Neuronal stem cell (in vitro differentiated cells): ENCODE measurements around the gene CFAP97D2.
"Not testable (repeated sequence)": the region's sequence is repeated elsewhere in the genome, so short reads cannot be mapped to it uniquely, and the experiment has no call there.

Experiments
- DNase-seq: peaks from one replicate; pipeline ENCODE4 v3.0.0-alpha.2; 2013; ENCODE audit warnings: low spot score
- H2AFZ ChIP-seq: one replicate; pipeline ENCODE4 v1.6.1; 2013; ENCODE audit warnings: mild to moderate bottlenecking, low read length, inconsistent platforms
- H2AK5ac ChIP-seq: 2 replicates; pipeline ENCODE4 v1.6.1; 2013; ENCODE audit warnings: low read depth, mild to moderate bottlenecking, inconsistent platforms, low read length, moderate library complexity, mixed read lengths
- H2BK120ac ChIP-seq: 2 replicates; pipeline ENCODE4 v1.6.1; 2013; ENCODE audit warnings: low read depth, mild to moderate bottlenecking, inconsistent platforms, low read length, moderate library complexity, mixed read lengths
- H2BK12ac ChIP-seq: one replicate; pipeline ENCODE4 v1.6.1; 2013; ENCODE audit warnings: low read length, inconsistent platforms
- H2BK15ac ChIP-seq: 2 replicates; pipeline ENCODE4 v1.6.1; 2013; ENCODE audit warnings: mild to moderate bottlenecking, low read length, inconsistent platforms, mixed read lengths
- H2BK5ac ChIP-seq: one replicate; pipeline ENCODE4 v1.6.1; 2013; ENCODE audit warnings: inconsistent platforms, mild to moderate bottlenecking, low read length, moderate library complexity
- H3K14ac ChIP-seq: one replicate; pipeline ENCODE4 v1.6.1; 2013; ENCODE audit warnings: low read length, inconsistent platforms
- H3K18ac ChIP-seq: 2 replicates; pipeline ENCODE4 v1.6.1; 2013; ENCODE audit warnings: low read length, inconsistent platforms
- H3K23ac ChIP-seq: 2 replicates; pipeline ENCODE4 v1.6.1; 2013; ENCODE audit warnings: low read depth, mild to moderate bottlenecking, mixed read lengths, low read length, inconsistent platforms; ENCODE audit not compliant: poor library complexity
- H3K27ac ChIP-seq: replicated peaks from 3 replicates; pipeline ENCODE4 v1.5.1; 2013; ENCODE audit warnings: low read length, inconsistent platforms
- H3K27me3 ChIP-seq, 3 experiments: 2 replicates each; pipeline ENCODE4 v1.6.1; 2013; ENCODE audit warnings: low read length in 3 of 3, mild to moderate bottlenecking in 2 of 3, inconsistent platforms in 1 of 3, low read depth in 1 of 3, mixed read lengths in 1 of 3, moderate library complexity in 1 of 3; ENCODE audit not compliant: control insufficient read depth in 3 of 3, insufficient read depth in 3 of 3
- H3K36me3 ChIP-seq, 2 donors: replicated peaks in 1 of 2; 2 replicates each; pipeline ENCODE4 v1.6.1; 2013; ENCODE audit warnings: low read length in 2 of 2; ENCODE audit not compliant: control insufficient read depth in 2 of 2, insufficient read depth in 2 of 2
- H3K4ac ChIP-seq: 2 replicates; pipeline ENCODE4 v1.6.1; 2013; ENCODE audit warnings: inconsistent platforms, mild to moderate bottlenecking, low read length, moderate library complexity
- H3K4me1 ChIP-seq, 2 donors: 1 replicate in 1 of 2; 2 replicates in 1 of 2; pipeline ENCODE4 v1.6.1; 2013; ENCODE audit warnings: low read length in 2 of 2, low read depth in 1 of 2; ENCODE audit not compliant: control insufficient read depth in 2 of 2, insufficient read depth in 1 of 2
- H3K4me2 ChIP-seq: one replicate; pipeline ENCODE4 v1.6.1; 2013; ENCODE audit warnings: mild to moderate bottlenecking, low read length, inconsistent platforms; ENCODE audit not compliant: insufficient read depth, poor library complexity, severe bottlenecking
- H3K4me3 ChIP-seq, 2 donors: 2 replicates each; pipeline ENCODE4 v1.5.1; 2013; ENCODE audit warnings: low read length in 2 of 2, mild to moderate bottlenecking in 2 of 2, inconsistent platforms in 1 of 2, moderate library complexity in 1 of 2
- H3K79me1 ChIP-seq: one replicate; pipeline ENCODE4 v1.6.1; 2013; ENCODE audit warnings: low read depth, mild to moderate bottlenecking, inconsistent platforms, low read length, moderate library complexity
- H3K9ac ChIP-seq: one replicate; pipeline ENCODE4 v1.6.1; 2013; ENCODE audit warnings: mild to moderate bottlenecking, low read depth, low read length, inconsistent platforms; ENCODE audit not compliant: poor library complexity
- H3K9me3 ChIP-seq, 2 donors: replicated peaks in 1 of 2; 2 replicates each; pipeline versions ENCODE3 to v1.6.1; 2013; ENCODE audit warnings: low read length in 2 of 2, mild to moderate bottlenecking in 2 of 2, inconsistent platforms in 1 of 2, low read depth in 1 of 2, mixed read lengths in 1 of 2, moderate library complexity in 1 of 2; ENCODE audit not compliant: control insufficient read depth in 2 of 2, insufficient read depth in 1 of 2
- H4K8ac ChIP-seq: one replicate; pipeline ENCODE4 v1.6.1; 2013; ENCODE audit warnings: low read depth, mild to moderate bottlenecking, inconsistent platforms, low read length, moderate library complexity
- H4K91ac ChIP-seq: one replicate; pipeline ENCODE4 v1.6.1; 2013; ENCODE audit warnings: low read length, low read depth, mild to moderate bottlenecking, inconsistent platforms; ENCODE audit not compliant: poor library complexity
- WGBS, 2 donors: extraction: QIAGEN DNeasy Blood & Tissue Kit; methylation state at CpG; one replicate each; pipeline ENCODE4 v1.1.7; 2013; ENCODE audit warnings: missing lambda C conversion rate in 2 of 2, mixed read lengths in 1 of 2; ENCODE audit not compliant: insufficient read length in 2 of 2, insufficient replicate concordance in 1 of 2; ENCODE audit errors: extremely low coverage in 2 of 2; 5-methylcytosine and 5-hydroxymethylcytosine counted together

Gene CFAP97D2

GRCh38 chr13:114176359-114176902 is 2.6 kb upstream of the CFAP97D2 start:
- not testable (repeated sequence) for DNase-seq, H3K27ac ChIP-seq
- WGBS, 2 donors, result no CpG with 5 or more reads among the region's 14 CpGs

GRCh38 chr13:114177245-114178010 is 1.6 kb upstream of the CFAP97D2 start:
- Histone ChIP-seq H3K4me3 (no peak overlapping the region), H3K9ac (no peak overlapping the region), H2BK5ac (no peak overlapping the region), H3K23ac (peak overlapping the region; percentile 44), H3K18ac (no peak overlapping the region), H2BK120ac (no peak overlapping the region), H3K9me3 (peaks cover 4 to 11% of the 10 kb centered on the region in 2 donors), H2AFZ (no peak overlapping the region), H3K4me2 (no peak overlapping the region), H2BK15ac (peak overlapping the region; percentile 46), H4K8ac (no peak overlapping the region), H3K14ac (no peak overlapping the region), H3K4me1 (peaks cover 6 to 7% of the 10 kb centered on the region in 2 donors), H3K36me3 (no peaks in the 10 kb centered on the region), H3K4ac (no peak overlapping the region), H4K91ac (no peak overlapping the region), H2BK12ac (no peak overlapping the region), H3K27ac (no peak overlapping the region), H2AK5ac (no peak overlapping the region), H3K27me3 (peaks cover 0 to 8% (median 0%) of the 10 kb centered on the region in 3 experiments), H3K79me1 (peaks cover 2% of the 10 kb centered on the region)
- no CpG with 5 or more reads among the region's 12 CpGs for WGBS, 2 donors
- DNase-seq, result no peak

More at GRCh38 chr13:114176359-114176902, 2.6 kb upstream of the CFAP97D2 start:
- not testable (repeated sequence) for H2AFZ ChIP-seq, H2BK15ac ChIP-seq, H2BK5ac ChIP-seq, H3K14ac ChIP-seq, H2BK12ac ChIP-seq, H3K4me1 ChIP-seq, H3K9ac ChIP-seq, H3K4me2 ChIP-seq, H3K4ac ChIP-seq, H3K23ac ChIP-seq, H3K27me3 ChIP-seq, H3K79me1 ChIP-seq, H4K91ac ChIP-seq, H3K4me3 ChIP-seq, H2AK5ac ChIP-seq, H3K18ac ChIP-seq, H3K36me3 ChIP-seq, H4K8ac ChIP-seq, H2BK120ac ChIP-seq
- H3K9me3 ChIP-seq, result peaks cover 4 to 11% of the 10 kb centered on the region in 2 donors

GRCh38 chr13:114185182-114185971 is 6.3 kb downstream of the CFAP97D2 start:
- Histone ChIP-seq H3K4ac (peak overlapping the region; percentile 66), H4K91ac (peak overlapping the region; percentile 95), H3K27me3 (peaks cover 0 to 3% (median 0%) of the 10 kb centered on the region in 3 experiments), H2AFZ (peak overlapping the region; percentile 28), H3K9me3 (peaks cover 0 to 4% of the 10 kb centered on the region in 2 donors), H3K27ac (no peak overlapping the region), H3K23ac (peak overlapping the region; percentile 57), H2BK12ac (peak overlapping the region; percentile 58), H3K9ac (peak overlapping the region; percentile 60), H3K79me1 (peaks cover 2% of the 10 kb centered on the region), H2AK5ac (peak overlapping the region; percentile 97), H3K4me1 (no peaks in the 10 kb centered on the region), H3K4me2 (no peak overlapping the region), H2BK5ac (peak overlapping the region; percentile 5), H3K14ac (peak overlapping the region; percentile 95), H2BK15ac (peak overlapping the region; percentile 71), H3K18ac (peak overlapping the region; percentile 74), H3K4me3 (peak overlapping the region in 1 of 2 donors; percentile 16), H4K8ac (no peak overlapping the region), H2BK120ac (no peak overlapping the region), H3K36me3 (no peaks in the 10 kb centered on the region)
- no CpG with 5 or more reads among the region's 15 CpGs for WGBS, 2 donors
- no peak for DNase-seq

- H3K79me1 ChIP-seq, result no peaks in the 10 kb centered on the region
Observed at GRCh38 chr13:114194853-114195252, 15.8 kb downstream of the CFAP97D2 start.

More at GRCh38 chr13:114194853-114195252, 15.8 kb downstream of the CFAP97D2 start:
- H3K18ac ChIP-seq, result no peak overlapping the region
- H2BK5ac ChIP-seq, result no peak overlapping the region
- no peaks in the 10 kb centered on the region for H3K4me1 ChIP-seq
- H3K23ac ChIP-seq, result no peak overlapping the region
- H4K8ac ChIP-seq, result no peak overlapping the region
- H3K4me3 ChIP-seq, result peak overlapping the region in 1 of 2 donors; percentile 1
- peaks cover 0 to 12% (median 0%) of the 10 kb centered on the region in 3 experiments for H3K27me3 ChIP-seq
- H2AK5ac ChIP-seq, result no peak overlapping the region
- no peak overlapping the region for H3K14ac ChIP-seq
- peaks cover 0 to 4% of the 10 kb centered on the region in 2 donors for H3K9me3 ChIP-seq
- no peak overlapping the region for H2AFZ ChIP-seq
- no peak overlapping the region for H2BK120ac ChIP-seq
- no peak overlapping the region for H3K27ac ChIP-seq
- no peaks in the 10 kb centered on the region for H3K36me3 ChIP-seq
- H3K4me2 ChIP-seq, result no peak overlapping the region
- no CpG with 5 or more reads among the region's 5 CpGs for WGBS, 2 donors
- H3K9ac ChIP-seq, result no peak overlapping the region
- no peak for DNase-seq
- no peak overlapping the region for H2BK15ac ChIP-seq
- H4K91ac ChIP-seq, result no peak overlapping the region
- H3K4ac ChIP-seq, result no peak overlapping the region
- no peak overlapping the region for H2BK12ac ChIP-seq
